ENCODE results near the gene GRIN3B.

DNA sequence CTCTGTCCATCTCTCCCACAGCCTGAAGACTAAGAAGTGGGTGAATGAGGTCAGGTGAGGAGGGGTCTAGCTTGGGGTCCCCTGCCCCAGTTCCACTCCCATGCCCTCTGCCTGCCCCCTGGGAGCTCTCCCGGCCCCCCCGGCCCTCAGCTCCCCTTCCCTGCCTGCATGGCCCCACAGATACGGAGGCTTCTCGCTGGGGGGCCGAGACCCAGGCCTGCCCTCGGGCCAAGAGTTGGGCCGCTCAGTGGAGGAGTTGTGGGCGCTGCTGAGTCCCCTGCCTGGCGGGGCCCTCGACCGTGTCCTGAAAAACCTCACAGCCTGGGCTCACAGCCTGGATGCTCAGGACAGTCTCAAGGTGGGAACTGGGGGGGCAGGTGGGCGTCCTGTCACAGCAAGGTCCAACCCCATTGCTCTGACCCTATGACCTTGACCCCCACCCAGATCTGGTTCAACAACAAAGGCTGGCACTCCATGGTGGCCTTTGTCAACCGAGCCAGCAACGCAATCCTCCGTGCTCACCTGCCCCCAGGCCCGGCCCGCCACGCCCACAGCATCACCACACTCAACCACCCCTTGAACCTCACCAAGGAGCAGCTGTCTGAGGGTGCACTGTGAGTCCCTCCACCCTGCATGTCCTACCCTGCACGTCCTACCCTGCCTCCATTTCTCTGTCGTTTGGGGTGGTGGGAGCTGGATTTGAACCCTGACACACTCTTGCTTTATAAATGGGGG lies 55.8 kb downstream of the GRIN3B start:
- TF ChIP-seq DNMT1 (IDR thresholded peaks at IDR 0.05) (no peak), EZH2 (IDR thresholded peaks at IDR 0.05; ENCODE audit: borderline replicate concordance, low read depth, low read length) (no peak), ELF1 (tag; IDR thresholded peaks at IDR 0.05) (no peak), FOSL1 (tag; conservative IDR thresholded peaks at IDR 0.05) (no peak), CREM (IDR thresholded peaks at IDR 0.05; ENCODE audit: low read depth) (no peak), SMAD1 (IDR thresholded peaks at IDR 0.05; ENCODE audit: low read depth, low read length, partially characterized antibody) (no peak), KLF1 (tag; IDR thresholded peaks at IDR 0.05) (no peak)
- TF ChIP-seq, protein P1, sequence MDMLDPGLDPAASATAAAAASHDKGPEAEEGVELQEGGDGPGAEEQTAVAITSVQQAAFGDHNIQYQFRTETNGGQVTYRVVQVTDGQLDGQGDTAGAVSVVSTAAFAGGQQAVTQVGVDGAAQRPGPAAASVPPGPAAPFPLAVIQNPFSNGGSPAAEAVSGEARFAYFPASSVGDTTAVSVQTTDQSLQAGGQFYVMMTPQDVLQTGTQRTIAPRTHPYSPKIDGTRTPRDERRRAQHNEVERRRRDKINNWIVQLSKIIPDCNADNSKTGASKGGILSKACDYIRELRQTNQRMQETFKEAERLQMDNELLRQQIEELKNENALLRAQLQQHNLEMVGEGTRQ (CRISPR knock-in tag; IDR thresholded peaks at IDR 0.05): no peak
- TF ChIP-seq, protein P2, sequence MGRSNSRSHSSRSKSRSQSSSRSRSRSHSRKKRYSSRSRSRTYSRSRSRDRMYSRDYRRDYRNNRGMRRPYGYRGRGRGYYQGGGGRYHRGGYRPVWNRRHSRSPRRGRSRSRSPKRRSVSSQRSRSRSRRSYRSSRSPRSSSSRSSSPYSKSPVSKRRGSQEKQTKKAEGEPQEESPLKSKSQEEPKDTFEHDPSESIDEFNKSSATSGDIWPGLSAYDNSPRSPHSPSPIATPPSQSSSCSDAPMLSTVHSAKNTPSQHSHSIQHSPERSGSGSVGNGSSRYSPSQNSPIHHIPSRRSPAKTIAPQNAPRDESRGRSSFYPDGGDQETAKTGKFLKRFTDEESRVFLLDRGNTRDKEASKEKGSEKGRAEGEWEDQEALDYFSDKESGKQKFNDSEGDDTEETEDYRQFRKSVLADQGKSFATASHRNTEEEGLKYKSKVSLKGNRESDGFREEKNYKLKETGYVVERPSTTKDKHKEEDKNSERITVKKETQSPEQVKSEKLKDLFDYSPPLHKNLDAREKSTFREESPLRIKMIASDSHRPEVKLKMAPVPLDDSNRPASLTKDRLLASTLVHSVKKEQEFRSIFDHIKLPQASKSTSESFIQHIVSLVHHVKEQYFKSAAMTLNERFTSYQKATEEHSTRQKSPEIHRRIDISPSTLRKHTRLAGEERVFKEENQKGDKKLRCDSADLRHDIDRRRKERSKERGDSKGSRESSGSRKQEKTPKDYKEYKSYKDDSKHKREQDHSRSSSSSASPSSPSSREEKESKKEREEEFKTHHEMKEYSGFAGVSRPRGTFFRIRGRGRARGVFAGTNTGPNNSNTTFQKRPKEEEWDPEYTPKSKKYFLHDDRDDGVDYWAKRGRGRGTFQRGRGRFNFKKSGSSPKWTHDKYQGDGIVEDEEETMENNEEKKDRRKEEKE (IDR thresholded peaks at IDR 0.05; ENCODE audit: borderline replicate concordance in 1 of 2, control insufficient read depth in 1 of 2, low read depth in 2 of 2, low read length in 1 of 2): no peak

Data from K562 (cell line).